ENCODE data around the gene LAMB1.
A peak's percentile ranks its signal among the peaks of the same experiment; 100 is the strongest.
"Not testable (repeated sequence)": the region's sequence is repeated elsewhere in the genome, so short reads cannot be mapped to it uniquely, and the experiment has no call there.

The LAMB1 gene

DNA sequence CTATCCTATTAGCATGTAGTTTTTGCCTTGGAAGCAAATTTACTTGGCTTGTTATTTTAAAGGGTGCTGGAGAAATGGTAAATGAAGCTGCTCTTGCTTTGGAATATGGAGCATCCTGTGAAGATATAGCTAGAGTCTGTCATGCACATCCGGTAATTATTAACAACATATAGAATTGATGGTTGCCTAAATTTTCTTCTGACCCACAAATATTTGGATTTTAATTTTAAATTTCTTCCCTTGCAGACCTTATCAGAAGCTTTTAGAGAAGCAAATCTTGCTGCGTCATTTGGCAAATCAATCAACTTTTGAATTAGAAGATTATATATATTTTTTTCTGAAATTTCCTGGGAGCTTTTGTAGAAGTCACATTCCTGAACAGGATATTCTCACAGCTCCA lies 84.0 kb downstream of the LAMB1 start:
- Mint-ChIP-seq H3K27me3 (no peaks in the 10 kb centered on the region), H3K36me3 (ENCODE audit: low read depth) (peaks cover 82% of the 10 kb centered on the region), H3K9me3 (no peaks in the 10 kb centered on the region), H3K4me1 (ENCODE audit: low read depth) (peaks cover 48% of the 10 kb centered on the region), H3K27ac (no peak overlapping the region), H3K4me3 (no peak overlapping the region)

GRCh38 chr7:107917763-107918651 lies 85.0 kb downstream of the LAMB1 start:
- H3K9me3 Mint-ChIP-seq: no peaks in the 10 kb centered on the region
- no peaks in the 10 kb centered on the region for H3K27me3 Mint-ChIP-seq
- no peak overlapping the region for H3K27ac Mint-ChIP-seq
- H3K4me1 Mint-ChIP-seq (ENCODE audit: low read depth): peaks cover 46% of the 10 kb centered on the region
- H3K36me3 Mint-ChIP-seq (ENCODE audit: low read depth): peaks cover 83% of the 10 kb centered on the region
- no peak overlapping the region for H3K4me3 Mint-ChIP-seq

GRCh38 chr7:107915541-107915940 lies 87.4 kb downstream of the LAMB1 start:
- H3K27me3 Mint-ChIP-seq: no peaks in the 10 kb centered on the region
- H3K9me3 Mint-ChIP-seq: peaks cover 3% of the 10 kb centered on the region
- no peak overlapping the region for H3K4me3 Mint-ChIP-seq
- H3K4me1 Mint-ChIP-seq (ENCODE audit: low read depth): peaks cover 37% of the 10 kb centered on the region
- peaks cover 82% of the 10 kb centered on the region for H3K36me3 Mint-ChIP-seq (ENCODE audit: low read depth)
- no peak overlapping the region for H3K27ac Mint-ChIP-seq

DNA sequence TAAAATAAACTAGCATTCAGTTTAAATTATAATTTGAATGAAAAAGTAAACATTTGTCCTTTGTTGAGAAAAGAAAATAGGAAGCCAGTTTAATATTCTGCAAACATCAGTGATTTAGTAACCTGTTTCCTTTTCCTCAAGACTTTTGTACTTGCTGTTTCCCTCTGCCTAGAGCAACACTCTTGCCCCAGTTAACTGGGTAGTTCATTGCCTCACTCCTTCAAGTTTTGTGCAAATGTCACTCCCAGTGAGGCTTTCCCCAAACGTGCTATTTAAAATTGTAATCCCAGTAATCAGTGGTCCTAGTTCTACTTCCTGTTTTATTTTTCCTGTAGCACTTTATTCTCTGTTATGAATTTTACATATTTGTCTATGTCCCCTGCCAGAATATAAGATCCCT lies 88.1 kb downstream of the LAMB1 start:
- no peaks in the 10 kb centered on the region for H3K27me3 Mint-ChIP-seq
- peak overlapping the region; percentile 38 for H3K27ac Mint-ChIP-seq
- H3K36me3 Mint-ChIP-seq (ENCODE audit: low read depth): peaks cover 82% of the 10 kb centered on the region
- H3K4me3 Mint-ChIP-seq: no peak overlapping the region
- peaks cover 3% of the 10 kb centered on the region for H3K9me3 Mint-ChIP-seq
- H3K4me1 Mint-ChIP-seq (ENCODE audit: low read depth): peaks cover 30% of the 10 kb centered on the region

- H3K27ac Mint-ChIP-seq: no peak overlapping the region
- H3K4me3 Mint-ChIP-seq: no peak overlapping the region
Observed at GRCh38 chr7:107913851-107914250, 89.1 kb downstream of the LAMB1 start.

GRCh38 chr7:107911981-107912380 lies 91.0 kb downstream of the LAMB1 start:
- H3K4me3 Mint-ChIP-seq: no peak overlapping the region
- H3K4me1 Mint-ChIP-seq (ENCODE audit: low read depth): peaks cover 32% of the 10 kb centered on the region
- peaks cover 81% of the 10 kb centered on the region for H3K36me3 Mint-ChIP-seq (ENCODE audit: low read depth)
- no peaks in the 10 kb centered on the region for H3K27me3 Mint-ChIP-seq
- no peak overlapping the region for H3K27ac Mint-ChIP-seq
- peaks cover 3% of the 10 kb centered on the region for H3K9me3 Mint-ChIP-seq

More at GRCh38 chr7:107913851-107914250, 89.1 kb downstream of the LAMB1 start:
- H3K27me3 Mint-ChIP-seq: no peaks in the 10 kb centered on the region
- peaks cover 32% of the 10 kb centered on the region for H3K4me1 Mint-ChIP-seq (ENCODE audit: low read depth)
- peaks cover 3% of the 10 kb centered on the region for H3K9me3 Mint-ChIP-seq
- H3K36me3 Mint-ChIP-seq (ENCODE audit: low read depth): peaks cover 85% of the 10 kb centered on the region

GRCh38 chr7:107909445-107909844 lies 93.5 kb downstream of the LAMB1 start:
- peaks cover 77% of the 10 kb centered on the region for H3K36me3 Mint-ChIP-seq (ENCODE audit: low read depth)
- H3K4me1 Mint-ChIP-seq (ENCODE audit: low read depth): peaks cover 25% of the 10 kb centered on the region
- H3K27ac Mint-ChIP-seq: no peak overlapping the region
- no peaks in the 10 kb centered on the region for H3K27me3 Mint-ChIP-seq
- peaks cover 3% of the 10 kb centered on the region for H3K9me3 Mint-ChIP-seq
- no peak overlapping the region for H3K4me3 Mint-ChIP-seq

- Mint-ChIP-seq H3K4me1 (ENCODE audit: low read depth) (peaks cover 12% of the 10 kb centered on the region), H3K4me3 (no peak overlapping the region), H3K9me3 (peaks cover 3% of the 10 kb centered on the region), H3K36me3 (ENCODE audit: low read depth) (peaks cover 74% of the 10 kb centered on the region), H3K27me3 (no peaks in the 10 kb centered on the region), H3K27ac (no peak overlapping the region)
Observed at GRCh38 chr7:107907790-107908189, 95.2 kb downstream of the LAMB1 start.

DNA sequence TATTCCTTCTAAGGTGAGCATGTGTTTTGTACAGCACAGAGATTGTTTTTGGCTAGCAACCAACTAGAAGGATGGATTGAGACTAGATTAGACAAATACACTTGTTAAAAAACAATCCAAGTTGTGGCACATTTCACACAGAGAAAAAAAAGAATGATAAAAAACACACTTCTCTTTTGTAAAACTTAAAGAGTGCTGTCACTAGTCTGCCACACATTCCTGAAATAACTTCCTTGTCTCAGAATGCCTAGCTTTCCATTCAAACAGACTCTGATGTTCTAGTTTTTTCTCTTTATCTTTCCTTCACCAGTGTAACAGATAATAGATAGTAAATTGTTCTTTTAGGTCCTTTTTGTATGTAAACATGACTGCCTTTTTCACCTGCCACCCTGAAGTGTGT lies 100.6 kb downstream of the LAMB1 start:
- no peak overlapping the region for H3K27ac Mint-ChIP-seq
- H3K27me3 Mint-ChIP-seq: no peaks in the 10 kb centered on the region
- H3K4me1 Mint-ChIP-seq (ENCODE audit: low read depth): peaks cover 18% of the 10 kb centered on the region
- H3K4me3 Mint-ChIP-seq: no peak overlapping the region
- peaks cover 42% of the 10 kb centered on the region for H3K36me3 Mint-ChIP-seq (ENCODE audit: low read depth)
- H3K9me3 Mint-ChIP-seq: no peaks in the 10 kb centered on the region

DNA sequence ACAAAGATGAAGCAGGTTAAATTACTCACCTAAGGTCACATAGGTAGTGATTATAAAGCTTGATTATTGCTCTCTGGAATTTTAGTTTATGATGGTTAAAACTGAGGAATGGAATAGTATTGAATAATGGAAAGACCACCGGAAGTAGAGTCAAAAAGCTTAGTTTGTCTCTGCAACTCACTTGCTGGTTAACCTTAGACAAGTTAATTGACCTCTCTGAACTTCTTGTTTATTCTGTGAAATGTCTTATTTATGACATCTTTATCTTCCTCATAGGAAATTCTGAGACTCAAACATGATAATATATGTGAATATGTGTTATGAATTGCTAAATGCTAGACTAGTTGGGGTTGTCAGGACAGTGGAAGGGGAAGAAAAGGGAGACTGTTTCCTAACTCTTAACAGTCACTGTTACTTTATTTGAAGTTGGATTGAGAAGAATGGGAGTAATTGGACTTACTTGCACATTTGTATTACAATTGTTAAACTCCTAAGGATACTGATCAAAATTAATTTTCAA lies 102.4 kb downstream of the LAMB1 start:
- Mint-ChIP-seq H3K4me1 (ENCODE audit: low read depth) (peaks cover 33% of the 10 kb centered on the region), H3K27me3 (no peaks in the 10 kb centered on the region), H3K4me3 (no peak overlapping the region), H3K27ac (no peak overlapping the region), H3K9me3 (no peaks in the 10 kb centered on the region), H3K36me3 (ENCODE audit: low read depth) (peaks cover 43% of the 10 kb centered on the region)

GRCh38 chr7:107898997-107899594 lies 103.9 kb downstream of the LAMB1 start:
- H3K9me3 Mint-ChIP-seq: no peaks in the 10 kb centered on the region
- peaks cover 45% of the 10 kb centered on the region for H3K4me1 Mint-ChIP-seq (ENCODE audit: low read depth)
- H3K27ac Mint-ChIP-seq: peak overlapping the region; percentile 41
- no peaks in the 10 kb centered on the region for H3K27me3 Mint-ChIP-seq
- peaks cover 54% of the 10 kb centered on the region for H3K36me3 Mint-ChIP-seq (ENCODE audit: low read depth)
- no peak overlapping the region for H3K4me3 Mint-ChIP-seq

DNA sequence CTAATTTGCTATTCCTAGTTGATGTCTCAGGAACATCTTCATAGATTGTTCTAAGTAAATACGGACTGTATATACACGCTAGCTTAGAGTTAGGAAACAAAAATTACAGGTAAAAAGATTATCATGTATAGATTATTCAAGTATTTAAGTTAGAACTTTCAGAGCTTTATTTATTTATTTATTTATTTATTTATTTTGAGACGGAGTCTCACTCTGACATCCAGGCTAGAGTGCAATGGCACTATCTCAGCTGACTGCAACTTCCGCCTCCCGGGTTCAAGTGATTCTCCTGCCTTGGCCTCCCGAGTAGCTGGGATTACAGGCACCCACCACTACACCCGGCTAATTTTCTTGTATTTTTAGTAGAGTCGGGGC lies 110.6 kb downstream of the LAMB1 start:
- not testable (repeated sequence) for H3K27me3 Mint-ChIP-seq, H3K9me3 Mint-ChIP-seq
- peaks cover 47% of the 10 kb centered on the region for H3K36me3 Mint-ChIP-seq (ENCODE audit: low read depth)
- peak overlapping the region; percentile 92 for H3K27ac Mint-ChIP-seq
- peaks cover 63% of the 10 kb centered on the region for H3K4me1 Mint-ChIP-seq (ENCODE audit: low read depth)
- H3K4me3 Mint-ChIP-seq: peak overlapping the region; percentile 95

- H3K27ac Mint-ChIP-seq: peak overlapping the region; percentile 92
- peaks cover 42% of the 10 kb centered on the region for H3K36me3 Mint-ChIP-seq (ENCODE audit: low read depth)
- H3K27me3 Mint-ChIP-seq: no peaks in the 10 kb centered on the region
- no peaks in the 10 kb centered on the region for H3K9me3 Mint-ChIP-seq
- peaks cover 58% of the 10 kb centered on the region for H3K4me1 Mint-ChIP-seq (ENCODE audit: low read depth)
- H3K4me3 Mint-ChIP-seq: peak overlapping the region; percentile 95
Observed at GRCh38 chr7:107891636-107892366, 111.2 kb downstream of the LAMB1 start.

GRCh38 chr7:107890962-107891635 lies 111.9 kb downstream of the LAMB1 start, which contains the start of gene DLD:
DLD (plus strand) TSS chr7:107891183; CDS start chr7:107891251, 68 bp downstream.
- H3K4me1 Mint-ChIP-seq (ENCODE audit: low read depth): peaks cover 52% of the 10 kb centered on the region

More at GRCh38 chr7:107890962-107891635, 111.9 kb downstream of the LAMB1 start, which contains the start of gene DLD:
- Mint-ChIP-seq H3K36me3 (ENCODE audit: low read depth) (peaks cover 38% of the 10 kb centered on the region), H3K4me3 (peak within 1 kb of the TSS; percentile 95), H3K27ac (peak within 1 kb of the TSS; percentile 96), H3K9me3 (no peaks in the 10 kb centered on the region), H3K27me3 (no peaks in the 10 kb centered on the region)
